Vagina (tissue), 2 donors: ENCODE data around the gene KIF19.

ENCODE experiments used
- CTCF ChIP-seq, 3 experiments: fragments of 450-650 bp in 2 of 3; fragments of 200-600 bp in 1 of 3; sonication (generic) in 1 of 3; IDR thresholded peaks; one replicate each; pipeline ENCODE4 v1.5.1; 2017 to 2019; ENCODE audit warnings: antibody characterized with exemption in 3 of 3, mild to moderate bottlenecking in 2 of 3, moderate library complexity in 2 of 3
- POLR2A ChIP-seq, 2 donors: fragments of 450-650 bp; IDR thresholded peaks; one replicate each; pipeline ENCODE4 v1.6.1; 2017; ENCODE audit warnings: antibody characterized with exemption in 2 of 2, mild to moderate bottlenecking in 2 of 2, moderate library complexity in 2 of 2

GRCh38 chr17:74396567-74396966, 70.5 kb downstream of the KIF19 start:
- TF ChIP-seq POLR2A (IDR thresholded peaks at IDR 0.05) (no peak), CTCF (IDR thresholded peaks at IDR 0.05) (no peak)
